ENCODE results near the gene ZNF850.

Gene ZNF850

DNA sequence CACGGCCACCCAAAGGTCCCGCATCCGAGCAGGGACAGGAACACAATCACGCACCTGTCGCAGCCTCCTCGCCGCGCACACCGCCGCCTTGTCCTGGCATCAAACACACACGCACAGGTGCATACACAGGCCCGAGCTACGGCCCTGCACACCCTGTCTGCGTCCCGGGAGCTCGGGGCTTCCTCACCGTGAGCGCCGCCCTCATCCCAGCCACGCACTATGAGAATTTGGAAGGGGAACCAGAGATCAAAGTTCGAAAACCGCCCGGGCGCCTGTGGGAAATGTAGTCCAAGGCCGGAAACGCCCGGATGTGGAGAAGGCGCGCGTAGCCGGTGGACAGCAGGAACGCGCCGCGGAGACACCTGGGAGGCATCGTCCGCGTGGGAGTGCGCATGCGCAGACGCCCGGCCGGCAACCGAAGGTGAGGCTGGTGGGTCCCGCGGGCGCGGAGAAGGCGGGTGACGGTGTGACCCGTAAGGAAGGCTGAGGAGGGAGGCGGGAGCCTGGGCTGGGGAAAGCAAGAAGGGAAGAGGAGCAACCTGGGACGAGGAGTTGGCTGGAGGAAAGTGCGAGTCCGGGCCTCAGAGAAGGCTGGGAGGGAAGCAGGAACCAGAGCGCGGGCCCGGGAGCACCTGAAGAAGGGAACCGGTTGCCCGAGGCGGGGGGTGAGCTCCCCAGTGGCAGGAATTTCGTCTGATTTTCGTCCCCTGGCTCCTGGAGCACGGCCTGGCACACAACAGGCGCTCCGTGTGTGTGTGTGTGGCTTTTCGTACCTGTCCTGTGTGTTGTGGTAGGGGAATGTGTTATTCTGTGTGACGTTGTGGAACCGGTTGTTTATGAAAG, 85.2 kb downstream of the ZNF850 start, which contains the start of gene ZNF567:
Gene ZNF567, plus strand, starts transcription at position 399 of the 843 bp plus-strand sequence. CDS start 7,256 bp downstream, outside the sequence.
- DNase-seq, result peak; percentile 93

DNA sequence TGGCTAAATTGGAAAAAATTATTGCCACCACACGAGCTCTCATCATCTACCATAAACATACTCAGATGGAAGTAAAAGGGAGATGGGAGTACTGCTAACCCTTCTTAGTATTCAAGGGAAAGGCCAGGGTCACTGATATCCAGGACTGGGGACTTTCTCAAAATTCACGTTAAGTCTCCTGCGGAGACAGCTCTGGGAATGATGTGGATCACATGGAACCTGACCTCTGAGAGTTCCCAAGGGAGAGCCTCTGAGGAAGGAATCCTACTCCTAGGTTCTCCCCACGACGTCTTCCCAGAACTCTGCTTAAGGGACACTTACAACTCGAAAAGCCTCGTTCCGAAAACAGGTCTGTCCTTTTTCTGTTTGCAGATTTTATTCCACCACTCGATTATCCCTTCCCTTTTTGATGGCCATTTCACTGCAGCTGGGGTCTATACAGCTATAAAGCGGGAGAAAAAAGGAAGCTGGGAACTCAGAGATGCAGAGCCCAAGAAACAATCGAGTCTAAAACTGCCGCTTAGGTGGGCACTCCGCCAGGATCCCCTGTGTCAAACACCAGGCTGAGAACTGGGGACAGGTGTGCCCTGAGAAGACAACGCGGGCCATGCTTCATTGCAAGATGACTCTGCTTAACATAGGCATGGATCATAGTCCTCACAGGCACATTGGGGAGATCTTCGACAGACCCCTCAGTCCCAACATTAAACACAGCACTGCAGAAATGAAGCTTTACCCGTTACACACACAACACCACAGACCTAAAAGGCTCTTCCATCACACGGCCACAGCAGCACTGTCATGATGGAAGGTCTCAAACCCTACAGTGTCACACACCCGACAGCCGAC, 86.0 kb downstream of the ZNF850 start:
- peak; percentile 37 for DNase-seq

DNA sequence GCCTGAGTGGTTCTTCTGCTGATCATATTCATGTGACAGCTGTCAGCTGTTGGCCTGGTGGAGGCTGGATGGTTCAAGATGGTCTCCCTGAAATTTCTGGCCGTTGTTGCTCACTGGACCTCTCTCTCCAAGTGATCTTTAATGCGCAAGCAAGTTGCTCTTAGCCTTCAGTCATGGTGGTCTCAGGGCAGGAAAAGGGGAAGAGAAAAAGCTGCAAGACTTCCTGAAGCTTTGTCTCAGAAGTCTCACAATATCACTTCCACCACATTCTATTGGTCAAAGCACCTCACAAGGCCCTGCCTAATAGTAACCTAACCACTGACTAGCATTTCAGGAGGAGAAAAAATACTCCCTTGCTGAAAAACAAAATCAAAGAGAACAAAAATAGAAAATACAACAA, 86.8 kb downstream of the ZNF850 start:
- DNase-seq, result no peak

DNA sequence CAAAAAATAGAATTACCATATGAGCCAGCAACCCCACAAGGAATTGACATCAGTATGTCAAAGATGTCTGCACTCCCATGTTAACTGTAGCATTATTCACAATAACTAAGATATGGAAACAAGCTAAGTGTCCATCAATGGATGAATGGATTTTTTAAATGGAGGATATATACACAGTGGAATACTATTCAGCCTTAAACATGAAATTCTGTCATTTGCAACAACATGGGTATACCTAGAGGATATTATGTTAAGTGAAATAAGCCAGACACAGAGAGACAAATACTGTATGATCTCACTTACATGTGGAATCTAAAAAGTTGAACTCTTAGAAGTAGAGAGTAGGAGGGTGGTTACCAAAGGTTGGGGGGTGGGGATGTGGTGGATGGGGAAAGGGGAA, 93.2 kb downstream of the ZNF850 start:
- no peak for DNase-seq

DNA sequence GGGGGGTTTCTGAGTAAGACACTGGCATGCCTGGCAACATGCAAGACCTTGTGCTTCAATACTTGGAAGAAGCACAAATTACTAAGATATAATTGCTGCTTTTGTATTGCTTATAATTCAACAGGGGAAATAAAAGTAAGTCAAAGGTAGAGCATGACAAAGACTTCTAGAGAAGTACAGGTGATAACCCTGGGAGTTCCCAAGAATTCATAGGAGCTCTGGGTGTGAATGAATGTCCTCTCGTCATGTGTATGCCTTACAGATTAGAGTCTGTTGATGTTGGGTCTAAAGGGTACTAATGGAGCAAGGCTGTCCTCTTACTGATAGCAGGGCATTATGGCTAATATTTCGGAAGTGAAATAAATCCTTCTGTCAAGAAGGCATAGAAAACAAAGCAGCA, 98.4 kb downstream of the ZNF850 start:
- no peak for DNase-seq

DNA sequence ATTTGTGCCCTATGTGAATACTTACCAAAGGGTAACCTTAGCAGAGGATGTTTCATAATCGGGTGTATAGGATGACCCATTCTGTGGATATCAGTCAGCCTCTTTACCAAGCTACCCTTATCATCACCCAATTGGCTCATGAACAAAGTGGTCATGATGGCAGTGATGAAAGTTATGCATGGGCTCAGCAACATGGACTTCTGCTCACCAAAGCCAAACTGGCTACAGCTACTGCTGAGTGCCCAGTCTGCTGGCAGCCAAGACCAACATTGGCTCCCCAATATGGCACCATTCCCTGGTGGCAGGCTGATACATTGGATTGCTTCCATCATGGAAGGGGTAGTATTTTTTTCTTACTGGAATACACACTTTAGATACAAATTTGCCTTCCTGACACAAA, 100.2 kb downstream of the ZNF850 start:
- no peak for DNase-seq

DNA sequence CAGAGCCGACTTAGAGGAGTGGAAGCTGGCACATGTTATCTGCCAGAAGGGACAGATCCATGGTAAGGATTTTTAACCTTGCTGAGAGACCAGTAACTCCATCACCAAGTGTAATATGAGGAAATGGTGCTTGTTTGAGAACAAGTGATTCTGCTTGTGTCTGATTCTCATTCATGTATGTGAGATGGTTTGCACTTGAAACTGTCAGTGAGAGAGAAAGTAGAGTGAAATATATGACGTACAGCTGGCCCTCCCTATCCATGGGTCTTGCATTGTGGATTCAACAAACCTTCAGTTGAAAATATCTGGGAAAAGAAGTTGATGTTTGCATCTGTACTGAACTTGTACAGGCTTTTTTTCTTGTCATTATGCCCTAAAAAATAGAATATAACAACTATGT, 104.0 kb downstream of the ZNF850 start:
- DNase-seq, result no peak

DNA sequence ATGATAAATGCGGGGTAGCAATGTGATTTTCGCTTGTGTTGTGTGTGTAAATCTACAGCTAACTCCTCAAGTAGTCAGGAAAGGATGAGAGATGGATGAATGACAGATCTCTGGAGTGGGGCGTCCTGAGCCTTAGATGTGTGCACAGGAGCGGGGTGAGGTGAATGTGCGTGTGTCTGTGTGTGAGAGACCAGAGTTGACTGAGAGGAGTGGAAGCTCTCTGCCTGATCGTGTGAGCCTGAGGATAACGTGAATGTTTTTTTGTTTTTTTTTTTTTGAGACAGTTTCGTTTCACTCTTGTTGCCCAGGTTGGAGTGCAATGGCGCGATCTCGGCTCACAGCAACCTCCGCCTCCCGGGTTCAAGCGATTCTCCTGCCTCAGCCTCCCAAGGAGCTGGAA, 106.8 kb downstream of the ZNF850 start:
- no peak for DNase-seq

Data from NCI-H510A treated with DMSO at 0.1 percent for 48 hours (cell line).